ENCODE results near the gene KIRREL3.

GRCh38 chr11:126469311-126469710 is 531.3 kb downstream of the KIRREL3 start:
- TF ChIP-seq CTCF (IDR thresholded peaks at IDR 0.05; ENCODE audit: insufficient read depth, low read length) (no peak), POLR2AphosphoS5 (IDR thresholded peaks at IDR 0.05; ENCODE audit: low read depth) (no peak)

Data from HL-60 (cell line).